ACHN (cell line): ENCODE results near the gene UBC.

Experiments used
- DNase-seq: peaks from one replicate; pipeline ENCODE4 v3.0.0-alpha.2; 2015
- in situ Hi-C: cut with HindIII; loops from 2 replicates; pipeline ENCODE4 v1.10.0; 2017; ENCODE audit warnings: low sequenced_read_pairs, low pct_ligation_motif_present, low pct_unique_long_range_greater_than_20kb

UBC gene

DNA sequence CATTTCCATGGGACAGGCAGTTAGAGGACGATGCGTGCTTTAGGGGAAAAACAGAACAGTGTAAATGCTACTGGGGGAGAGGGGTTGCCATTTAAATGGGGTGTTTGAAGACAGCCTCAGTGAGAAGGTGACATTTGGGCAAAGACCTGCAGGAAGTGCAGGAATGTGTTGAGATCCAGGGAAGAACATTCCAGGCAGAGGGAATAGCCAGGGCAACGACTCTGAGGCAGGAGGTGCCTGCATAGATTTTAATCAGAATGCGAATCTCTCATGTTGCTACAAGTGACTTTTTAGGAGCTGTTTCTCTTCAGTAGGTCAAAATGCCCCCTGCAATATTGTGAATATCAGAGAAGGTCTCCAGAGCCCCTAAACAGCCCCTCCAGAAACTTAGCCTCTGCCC is 43.2 kb downstream of the UBC start:
- in situ Hi-C loops, result no loop called here
- no peak for DNase-seq

DNA sequence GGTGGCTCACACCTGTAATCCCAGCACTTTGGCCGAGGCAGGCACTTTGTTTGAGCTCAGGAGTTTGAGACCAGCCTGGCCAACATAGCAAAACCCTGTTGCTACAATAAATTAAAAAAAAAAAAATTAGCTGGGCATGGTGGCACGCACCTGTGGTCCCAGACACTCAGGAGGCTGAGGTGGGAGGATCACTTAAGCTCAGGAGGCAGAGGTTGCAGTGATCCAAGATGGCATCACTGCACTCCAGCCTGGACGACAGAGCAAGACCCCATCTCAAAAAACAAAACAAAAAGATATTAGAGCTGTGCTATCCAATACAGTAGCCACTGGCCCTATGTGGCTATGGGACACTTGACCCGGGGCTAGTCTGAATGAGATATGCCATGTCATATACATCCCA is 43.9 kb downstream of the UBC start:
- in situ Hi-C loops, result no loop called here

DNA sequence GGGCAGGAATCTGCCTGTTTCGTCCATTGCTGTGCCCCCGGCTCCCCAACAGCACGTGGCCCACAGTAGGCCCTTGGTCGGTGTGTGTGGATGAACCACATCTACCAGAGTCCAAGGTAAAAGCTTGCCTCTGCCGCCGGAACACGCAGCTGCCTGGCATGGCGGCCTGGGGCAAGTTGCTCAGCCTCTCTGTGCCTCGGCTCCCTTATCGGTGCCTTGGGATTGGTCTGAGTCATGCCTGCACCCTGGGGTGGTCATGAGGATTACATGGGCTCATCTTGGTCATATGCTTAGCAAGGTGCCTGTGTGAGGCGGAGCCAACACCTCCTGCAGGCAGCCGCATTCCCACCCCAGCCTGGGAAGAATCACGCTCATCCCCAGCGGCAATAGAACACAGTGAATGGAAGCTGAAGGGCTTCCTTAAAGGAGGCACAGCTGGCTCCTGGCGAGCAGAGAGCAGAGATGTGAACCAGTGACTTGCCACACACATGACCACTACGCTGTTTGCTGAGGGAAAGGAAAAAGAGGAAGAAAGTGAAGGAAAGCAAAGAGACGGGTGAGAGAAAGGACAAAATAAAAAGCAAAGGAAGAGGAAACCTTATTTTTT is 45.3 kb downstream of the UBC start:
- in situ Hi-C loops, result no loop called here
- DNase-seq, result no peak

More for the DNA sequence above, 43.9 kb downstream of the UBC start:
- DNase-seq, result no peak

DNA sequence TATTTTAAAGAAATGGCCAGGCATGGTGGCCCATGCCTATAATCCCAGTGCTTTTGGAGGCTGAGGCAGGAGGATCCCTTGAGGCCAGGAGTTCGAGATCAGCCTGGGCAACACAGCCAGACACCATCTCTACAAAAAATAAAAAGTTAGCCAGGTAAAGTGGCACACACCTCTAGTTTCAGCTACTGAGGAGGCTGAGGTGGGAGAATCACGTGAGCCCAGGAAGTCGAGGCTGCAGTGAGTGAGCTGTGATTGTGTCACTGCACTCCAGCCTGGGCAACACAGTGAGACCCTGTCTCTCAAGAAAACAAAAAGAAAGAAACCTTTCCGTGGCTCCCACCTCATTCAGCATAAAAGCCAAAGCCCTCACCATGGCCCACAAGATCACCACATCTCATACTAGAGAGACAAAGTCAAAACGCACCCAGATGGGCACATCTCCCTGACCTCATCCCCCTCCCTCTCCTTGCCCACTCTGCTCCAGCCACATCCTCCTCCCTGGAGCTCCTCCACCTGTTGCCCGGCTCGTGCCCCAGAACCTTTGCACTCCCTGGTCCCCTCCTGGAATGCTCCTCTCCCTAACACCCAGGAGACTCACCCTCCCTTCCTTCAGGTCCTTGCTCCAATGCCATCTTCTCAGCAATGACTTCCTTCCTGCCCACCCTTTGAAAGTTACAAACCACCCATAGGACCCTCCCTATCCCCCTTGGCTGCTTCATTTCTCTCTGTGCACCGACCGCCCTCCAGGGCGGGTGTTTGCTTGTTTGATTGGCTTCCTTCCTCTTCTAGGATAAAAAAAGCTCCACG is 46.0 kb downstream of the UBC start:
- no peak for DNase-seq
- in situ Hi-C loops, result no loop called here

DNA sequence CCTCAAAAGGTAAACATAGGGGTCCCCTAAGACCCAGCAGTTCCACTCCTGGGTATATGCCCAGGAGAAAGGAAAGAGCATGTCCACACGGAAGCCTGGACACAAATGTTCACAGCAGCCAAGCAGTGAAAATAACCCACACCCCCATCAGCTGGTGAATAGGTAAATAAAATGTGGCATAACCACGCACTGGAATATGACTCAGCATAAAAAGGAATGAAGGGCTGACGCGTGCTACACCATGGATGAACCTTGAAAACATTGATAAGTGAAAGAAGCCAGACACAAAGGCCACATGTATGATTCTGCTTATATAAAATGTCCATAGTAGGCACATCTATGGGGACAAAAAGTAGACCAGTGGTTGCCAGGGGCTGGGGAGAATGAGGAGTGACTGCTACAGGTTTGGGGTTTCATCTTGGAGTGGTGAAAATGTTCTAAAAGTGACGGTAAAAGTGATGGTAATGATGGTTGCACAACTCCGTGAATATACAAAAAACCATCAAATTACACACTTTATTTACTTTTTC is 47.0 kb downstream of the UBC start:
- DNase-seq, result no peak
- in situ Hi-C loops, result no loop called here

DNA sequence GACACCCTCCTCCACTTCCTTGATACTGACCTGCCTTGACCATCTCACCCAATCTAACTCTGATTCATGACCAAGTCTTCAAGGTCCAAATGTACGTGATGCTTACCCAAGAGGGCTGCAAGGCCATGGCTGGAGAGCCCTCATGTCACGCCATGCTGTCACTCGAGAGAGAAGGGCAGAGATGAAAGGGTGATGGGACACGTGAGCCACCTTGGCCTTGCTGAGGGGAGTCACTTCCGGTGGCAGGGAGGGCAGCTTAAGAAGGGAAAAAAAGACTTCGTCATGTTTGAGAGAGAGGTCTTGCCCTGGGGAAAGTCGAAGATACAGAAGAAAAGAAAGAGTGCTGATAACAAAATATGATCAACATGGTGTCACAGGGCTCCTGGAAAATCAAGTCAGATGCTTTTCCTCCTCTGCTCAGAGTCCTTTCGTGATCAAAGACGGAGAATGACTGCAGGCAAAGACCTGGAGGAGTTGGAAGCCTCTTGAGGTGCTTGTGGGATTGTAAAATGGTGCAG is 47.5 kb downstream of the UBC start:
- in situ Hi-C loops, result no loop called here
- DNase-seq, result no peak

DNA sequence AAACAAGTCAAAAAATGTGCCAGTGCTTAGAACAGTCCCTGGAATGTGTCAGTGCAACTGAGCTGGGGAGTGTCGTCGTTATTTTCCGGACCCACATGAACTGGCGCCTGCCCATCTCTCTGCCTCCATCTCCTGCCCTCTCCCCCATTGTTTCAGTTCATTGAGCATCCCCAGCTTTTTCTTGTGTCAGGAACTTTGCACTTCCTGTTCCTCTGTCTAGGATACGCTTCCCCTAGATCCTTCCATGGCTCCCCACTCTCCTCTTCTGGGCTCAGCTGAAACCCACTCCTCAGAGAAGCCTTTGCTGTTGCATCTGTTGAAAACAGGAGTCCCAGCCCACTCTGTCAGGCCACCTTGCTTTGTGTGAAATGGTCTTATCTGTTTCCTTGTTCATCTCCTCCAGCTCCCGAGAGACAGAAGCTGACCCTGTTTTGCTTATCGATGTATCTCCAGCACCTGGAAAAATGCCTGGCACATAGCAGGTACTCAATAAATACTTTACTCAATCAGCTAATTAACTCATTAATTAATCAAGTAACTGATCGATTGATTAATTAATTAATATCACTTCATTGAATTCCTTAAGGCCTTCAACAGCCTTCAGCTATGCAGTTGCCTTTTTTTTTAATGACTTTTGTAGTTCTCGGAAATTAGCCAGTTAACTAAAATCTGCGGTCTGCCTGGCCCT is 48.1 kb downstream of the UBC start:
- in situ Hi-C loops, result no loop called here
- no peak for DNase-seq

DNA sequence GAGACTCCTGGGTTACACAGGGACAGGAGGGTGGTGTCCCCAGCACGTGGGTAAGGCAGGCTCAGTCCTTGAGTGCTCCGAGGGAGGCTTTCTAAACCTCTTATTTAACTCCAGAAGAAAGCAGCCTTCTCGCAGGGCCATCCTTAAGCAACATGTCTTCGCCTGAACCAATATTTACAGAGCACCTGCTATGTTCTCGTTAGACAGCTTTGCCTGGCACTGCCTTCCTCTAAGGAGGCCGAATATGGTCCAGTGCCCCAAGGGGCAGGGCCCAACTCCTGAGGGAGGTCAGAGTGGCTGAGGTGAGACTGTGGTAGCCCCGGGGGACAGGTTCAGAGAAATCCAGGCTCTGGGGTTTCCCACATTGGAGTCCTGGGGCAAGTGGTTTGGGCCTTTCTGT is 48.7 kb downstream of the UBC start:
- in situ Hi-C loops, result no loop called here
- no peak for DNase-seq

DNA sequence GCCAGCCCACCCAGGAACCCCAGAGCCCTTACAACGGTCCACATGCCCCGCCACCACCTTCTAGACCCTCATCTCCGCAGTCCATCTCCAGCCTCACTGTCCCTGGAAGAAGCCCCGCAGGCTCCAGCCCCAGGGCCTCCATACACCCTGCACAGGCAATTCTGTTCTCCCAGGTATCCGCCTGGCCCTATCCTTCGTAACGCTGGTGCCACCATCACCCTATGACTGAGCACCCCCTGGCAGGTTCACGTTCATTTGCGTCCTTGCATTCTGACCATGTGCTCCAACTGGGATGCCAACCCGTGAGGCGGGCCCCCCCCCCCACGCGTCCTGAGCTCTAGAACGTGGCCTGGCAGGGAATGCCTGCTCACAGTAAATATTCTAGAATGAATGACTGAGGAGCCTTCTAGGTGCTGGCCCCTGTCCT is 50.1 kb downstream of the UBC start:
- DNase-seq, result no peak
- in situ Hi-C loops, result no loop called here

DNA sequence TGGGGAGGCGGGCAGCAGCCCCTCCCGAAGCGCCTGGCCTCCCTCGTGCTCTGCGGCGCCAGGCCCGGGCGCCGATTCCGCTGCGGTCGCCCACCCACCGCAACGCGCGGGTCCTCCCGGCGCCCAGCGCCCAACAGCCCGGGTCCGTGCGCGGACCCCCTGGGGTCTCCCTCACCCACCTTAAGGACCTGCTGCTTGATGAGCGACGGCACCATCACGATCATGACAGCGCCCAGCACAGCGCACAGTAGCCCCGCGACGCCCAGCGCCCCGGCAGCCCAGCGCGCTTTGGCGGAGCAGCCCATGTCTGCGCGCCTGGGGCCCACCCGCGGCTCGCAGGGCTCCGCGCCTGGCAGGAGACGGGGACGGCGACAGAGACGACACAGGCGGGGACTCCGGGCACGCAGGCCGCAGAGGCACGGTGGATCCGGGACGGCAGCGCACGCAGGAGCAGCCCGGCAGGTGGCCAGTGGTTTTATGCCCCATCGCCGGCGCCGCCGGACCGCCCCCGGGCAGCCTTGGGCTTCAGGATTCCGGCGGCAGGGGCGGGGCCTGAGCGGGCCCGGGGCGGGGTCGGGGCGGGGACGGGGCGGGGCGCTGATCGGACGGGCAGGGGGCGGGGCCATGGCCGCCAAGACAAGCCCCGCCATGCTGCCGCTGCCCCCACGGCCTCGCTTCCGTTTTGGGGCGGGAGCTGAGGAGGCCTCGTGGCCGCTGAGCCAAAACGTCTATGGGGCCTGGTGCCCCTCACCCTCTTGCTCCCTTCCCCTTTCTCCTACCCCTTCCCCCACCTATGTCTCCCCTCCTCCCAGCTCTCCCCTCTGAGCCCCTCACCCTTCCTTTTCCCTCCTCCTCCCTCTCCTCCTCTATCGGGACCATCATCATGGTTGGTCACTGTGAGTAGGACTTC is 50.8 kb downstream of the UBC start, which contains the start of gene SCARB1:
Gene SCARB1 (minus strand): TSS at position 449 of the 910 bp plus-strand sequence. CDS start 144 bp downstream, at position 305.
- in situ Hi-C loops, result no loop called here
- DNase-seq, result peak; percentile 86

DNA sequence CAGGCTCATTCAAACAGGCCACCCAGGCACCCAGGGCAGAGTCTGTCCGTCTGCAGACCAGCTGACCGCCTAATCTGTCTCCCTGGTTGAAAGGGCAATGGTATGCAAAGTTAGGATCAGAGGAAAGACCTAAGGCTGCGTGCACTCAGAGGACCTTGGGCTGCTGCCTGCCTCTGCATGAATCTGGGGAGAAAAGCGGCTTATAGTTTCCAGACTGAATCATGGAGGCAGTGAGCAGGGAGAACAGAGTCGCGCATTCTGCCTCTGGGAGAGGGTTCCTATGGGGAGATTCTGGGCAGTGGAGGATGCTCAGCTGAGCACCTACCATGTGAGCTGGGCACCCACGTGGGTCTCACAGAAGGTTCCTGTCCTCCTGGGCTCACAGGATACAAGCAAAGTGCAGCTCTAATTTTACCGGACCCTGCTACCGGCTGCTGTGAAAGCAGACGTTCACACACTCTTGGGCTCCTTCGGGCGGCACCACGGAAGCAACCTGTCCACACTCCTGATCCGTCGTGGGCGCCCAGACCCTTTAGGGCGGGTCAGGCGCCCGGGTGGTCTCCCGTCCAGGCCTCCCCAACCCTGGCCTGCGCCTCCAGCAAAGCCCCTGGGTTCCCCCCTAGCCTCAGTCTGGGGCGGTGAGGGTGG is 51.6 kb downstream of the UBC start:
- no peak for DNase-seq
- in situ Hi-C loops, result no loop called here

DNA sequence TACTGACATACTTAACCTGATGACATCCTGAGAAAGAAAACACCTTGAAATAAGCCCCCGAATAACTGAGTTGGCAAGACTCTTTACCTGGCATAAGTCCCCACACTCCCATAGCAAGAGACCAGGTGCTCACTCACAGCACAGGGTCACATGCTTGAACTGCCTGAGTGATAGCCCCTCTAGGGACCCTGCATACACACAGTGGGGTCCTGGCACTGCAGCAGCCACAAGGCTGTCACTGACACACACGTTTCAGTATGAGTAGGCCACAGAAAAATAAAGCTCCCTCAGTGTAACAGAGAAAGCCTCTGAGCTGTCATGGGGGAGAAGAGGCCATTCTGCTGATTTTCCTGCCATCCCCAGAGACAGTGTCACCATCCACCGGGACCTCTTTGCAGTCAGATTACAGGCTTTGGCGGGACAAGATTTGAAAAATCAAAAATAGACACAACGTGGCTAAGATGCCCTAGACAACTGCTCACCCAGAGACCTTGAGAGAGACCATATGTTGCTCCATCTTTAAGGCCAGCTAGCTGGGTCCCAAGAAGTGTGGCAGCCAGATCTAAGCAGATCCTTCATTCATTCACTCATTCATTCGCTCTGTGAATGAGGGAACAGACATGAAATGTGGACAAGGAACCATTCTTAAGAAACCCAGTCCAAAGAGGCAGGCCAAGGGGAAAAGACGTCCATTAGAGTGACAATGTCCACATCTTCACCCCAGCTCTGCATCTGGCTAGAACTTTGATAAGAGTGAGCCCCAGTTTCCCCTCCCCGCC is 52.4 kb downstream of the UBC start:
- in situ Hi-C loops, result no loop called here
- no peak for DNase-seq
